ENCODE data around the gene SEMA5A.

The SEMA5A gene

DNA sequence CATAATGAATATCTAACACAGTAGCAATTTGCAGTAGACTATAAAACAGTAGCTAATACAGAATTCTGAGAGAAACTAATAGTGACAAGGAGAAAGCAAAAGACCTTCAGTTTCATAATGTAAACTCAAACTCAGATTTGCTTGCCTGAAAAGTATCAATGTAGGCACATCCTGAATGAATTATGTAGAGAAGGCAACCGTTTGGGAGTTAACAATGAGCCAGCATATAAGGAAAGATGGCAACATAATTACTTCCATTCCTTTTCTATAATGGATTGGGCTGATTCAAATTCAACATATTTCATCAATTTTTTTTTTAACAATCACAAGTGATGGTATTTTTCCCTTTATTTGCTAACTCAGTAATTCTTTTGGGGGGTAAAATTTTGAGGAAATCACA, 261.6 kb downstream of the SEMA5A start:
- no peak for DNase-seq (ENCODE audit: low spot score)
- FAIRE-seq, result no peak

GRCh38 chr5:9283473-9283872, 262.4 kb downstream of the SEMA5A start:
- DNase-seq (ENCODE audit: low spot score) (no peak), FAIRE-seq (no peak)

DNA sequence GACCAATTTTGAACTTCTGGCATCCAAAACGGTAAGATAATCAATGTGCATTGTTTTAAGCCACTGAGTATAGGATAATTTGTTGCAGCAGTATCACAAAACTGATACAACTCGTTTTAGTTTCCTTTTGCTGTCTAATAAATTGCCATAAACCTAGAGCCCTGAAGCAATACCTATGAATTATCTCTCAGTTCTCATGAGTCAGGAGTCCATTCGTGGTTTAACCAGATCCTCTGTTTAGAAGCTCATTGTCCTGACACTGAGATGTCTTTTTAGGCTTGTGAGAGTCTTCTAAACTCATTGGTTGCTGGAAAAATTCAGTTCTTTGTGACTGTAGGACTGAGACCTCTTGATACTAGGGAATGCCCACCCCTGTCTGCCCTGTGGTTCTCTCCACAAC, 262.9 kb downstream of the SEMA5A start:
- DNase-seq (ENCODE audit: low spot score), result no peak
- FAIRE-seq, result no peak

DNA sequence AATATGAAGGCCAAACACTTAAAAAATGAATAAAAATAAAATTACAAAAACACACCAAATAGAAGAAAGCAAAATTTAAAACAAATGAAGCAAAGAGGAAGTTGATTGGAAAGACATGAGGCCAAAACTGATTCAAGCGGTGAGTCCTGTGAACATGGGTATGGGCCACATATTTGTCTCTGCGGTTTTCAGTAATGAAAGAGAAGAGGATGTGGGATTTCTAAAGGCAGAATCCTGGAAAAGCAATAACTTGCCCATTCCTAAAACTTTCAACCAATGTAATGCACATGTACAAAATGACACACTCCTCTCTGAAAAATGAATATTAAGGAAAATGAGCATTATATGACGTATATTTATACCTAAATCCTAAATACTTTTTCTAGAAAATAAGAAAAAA, 263.7 kb downstream of the SEMA5A start:
- FAIRE-seq (no peak), DNase-seq (ENCODE audit: low spot score) (peak; percentile 57)

DNA sequence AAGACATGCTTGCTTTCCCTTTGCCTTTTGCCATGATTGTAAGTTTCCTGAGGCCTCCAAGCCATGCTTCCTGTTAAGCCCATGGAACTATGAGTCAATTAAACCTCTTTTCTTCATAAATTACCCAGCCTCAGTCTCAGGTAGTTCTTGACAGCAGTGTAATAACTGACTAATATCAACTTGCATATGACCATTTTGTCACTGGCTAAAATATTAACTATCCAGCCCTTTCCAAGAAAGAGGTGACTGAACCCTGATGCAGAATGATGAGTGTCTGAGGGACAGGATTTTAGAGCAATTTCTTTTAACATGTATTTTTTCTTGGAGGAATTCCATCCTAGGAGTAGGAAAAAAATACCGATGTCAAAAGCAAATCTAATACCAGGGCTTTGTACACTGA, 266.1 kb downstream of the SEMA5A start:
- no peak for DNase-seq (ENCODE audit: low spot score)
- peak; percentile 5 for FAIRE-seq

GRCh38 chr5:9278921-9279603, 266.8 kb downstream of the SEMA5A start:
- FAIRE-seq (no peak), DNase-seq (ENCODE audit: low spot score) (no peak)

- DNase-seq (ENCODE audit: low spot score) (peak; percentile 58), FAIRE-seq (no peak)
These were observed 276.9 kb downstream of the SEMA5A start for GRCh38 chr5:9269014-9269413.

- FAIRE-seq (no peak), DNase-seq (ENCODE audit: low spot score) (no peak)
These were observed 277.6 kb downstream of the SEMA5A start for GRCh38 chr5:9268226-9268625.

GRCh38 chr5:9265441-9266287, 280.2 kb downstream of the SEMA5A start:
- FAIRE-seq, result peak; percentile 97

DNA sequence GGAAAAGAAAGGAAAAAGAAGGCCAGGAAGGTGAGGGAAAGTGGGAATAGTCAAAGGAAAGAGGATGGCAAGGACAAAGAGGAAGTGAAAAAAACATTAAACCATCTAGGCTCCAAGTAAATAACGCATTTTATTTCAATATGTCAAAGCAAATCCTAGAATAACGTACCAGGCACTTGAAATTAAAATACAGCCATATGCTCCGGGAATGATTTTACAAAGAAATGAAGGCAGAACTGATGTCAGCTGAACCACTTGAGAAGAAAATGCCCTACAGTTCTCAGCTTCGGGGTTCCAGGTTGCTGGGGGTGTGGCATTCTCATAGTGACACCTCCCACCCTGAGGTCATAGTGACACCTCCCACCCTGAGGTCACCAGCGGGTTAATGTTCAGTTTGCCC, 281.6 kb downstream of the SEMA5A start:
- DNase-seq (ENCODE audit: low spot score), result no peak
- no peak for FAIRE-seq

More at GRCh38 chr5:9265441-9266287, 280.2 kb downstream of the SEMA5A start:
- DNase-seq (ENCODE audit: low spot score), result peak; percentile 86

DNA sequence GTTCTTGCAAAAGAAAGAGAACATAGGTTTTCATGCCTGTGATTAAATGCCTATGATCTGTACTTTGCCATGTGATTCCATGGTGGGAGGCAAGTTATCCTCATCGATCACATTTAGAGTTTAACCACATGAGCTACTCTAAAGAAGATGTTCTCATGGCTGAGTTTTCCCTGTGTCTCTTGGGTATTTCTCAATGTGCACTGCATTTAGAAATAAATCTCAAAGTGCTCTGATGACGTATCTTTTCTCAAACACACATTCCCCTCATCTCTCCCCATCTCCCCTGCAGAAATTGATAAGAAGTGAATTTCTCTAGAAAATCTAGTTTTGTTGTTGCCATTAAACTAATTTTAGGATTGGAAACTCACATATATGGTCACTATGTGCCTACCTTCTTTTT, 282.2 kb downstream of the SEMA5A start:
- no peak for FAIRE-seq
- no peak for DNase-seq (ENCODE audit: low spot score)

GRCh38 chr5:9251379-9251980, 294.4 kb downstream of the SEMA5A start:
- DNase-seq (ENCODE audit: low spot score), result no peak
- no peak for FAIRE-seq

DNA sequence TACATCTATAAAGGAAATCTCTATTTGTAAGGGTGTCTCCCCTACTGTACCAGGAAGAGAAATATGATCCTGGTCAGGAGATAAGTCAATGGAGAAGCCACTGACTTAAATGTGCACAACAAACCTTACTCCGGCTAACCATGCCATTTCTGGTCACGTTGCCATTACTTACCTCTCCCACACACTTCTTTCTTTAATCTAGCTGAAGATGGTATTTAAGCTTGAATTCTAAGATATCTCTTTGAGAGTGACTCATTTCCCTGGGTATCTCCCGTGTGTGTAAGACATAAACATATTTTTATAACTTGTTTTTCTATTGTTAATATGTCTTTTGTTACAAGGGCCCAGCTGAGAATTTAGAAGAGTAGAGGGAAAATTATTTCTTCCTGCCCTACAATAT, 296.6 kb downstream of the SEMA5A start:
- DNase-seq (ENCODE audit: low spot score) (no peak), FAIRE-seq (no peak)

DNA sequence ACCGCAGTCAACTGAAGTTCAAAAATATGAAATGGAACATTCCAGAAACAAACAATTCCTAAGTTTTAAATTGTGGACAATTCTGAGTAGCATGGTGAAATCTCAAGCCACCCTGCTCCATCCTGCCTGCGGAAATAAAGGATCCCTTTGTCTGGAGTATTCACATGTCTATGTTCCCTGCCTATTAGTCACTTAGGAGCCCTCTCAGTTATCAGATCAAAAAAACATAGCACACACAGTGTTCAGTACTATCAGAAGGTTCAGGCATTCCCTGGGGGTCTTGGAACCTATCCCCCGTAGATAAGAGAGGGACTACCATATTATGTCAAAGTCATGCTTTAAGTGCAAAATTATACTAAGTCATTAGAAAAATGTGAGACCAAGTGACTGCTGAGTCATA, 300.8 kb downstream of the SEMA5A start:
- FAIRE-seq (no peak), DNase-seq (ENCODE audit: low spot score) (no peak)

DNA sequence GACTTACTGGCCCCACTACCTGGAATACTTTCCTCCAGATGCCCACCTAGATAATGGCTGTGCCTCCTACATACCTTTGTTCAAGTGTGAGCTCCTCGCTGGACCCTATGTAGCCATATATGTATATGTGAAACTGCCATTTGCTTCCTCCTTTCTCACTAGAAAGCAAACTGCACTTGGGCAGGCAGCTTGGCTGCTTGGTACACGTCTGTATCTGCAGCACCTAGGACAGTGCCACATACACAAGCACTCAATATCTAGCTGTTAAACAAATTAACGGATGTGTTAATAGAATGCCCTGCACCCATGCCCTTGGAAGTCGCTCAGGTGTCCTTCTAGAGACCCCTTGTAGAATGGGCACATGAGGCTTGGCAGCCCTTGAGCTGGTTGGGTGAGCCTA, 301.5 kb downstream of the SEMA5A start:
- FAIRE-seq (no peak), DNase-seq (ENCODE audit: low spot score) (no peak)

GRCh38 chr5:9241479-9242305, 304.2 kb downstream of the SEMA5A start:
- DNase-seq (ENCODE audit: low spot score) (no peak), FAIRE-seq (no peak)

DNA sequence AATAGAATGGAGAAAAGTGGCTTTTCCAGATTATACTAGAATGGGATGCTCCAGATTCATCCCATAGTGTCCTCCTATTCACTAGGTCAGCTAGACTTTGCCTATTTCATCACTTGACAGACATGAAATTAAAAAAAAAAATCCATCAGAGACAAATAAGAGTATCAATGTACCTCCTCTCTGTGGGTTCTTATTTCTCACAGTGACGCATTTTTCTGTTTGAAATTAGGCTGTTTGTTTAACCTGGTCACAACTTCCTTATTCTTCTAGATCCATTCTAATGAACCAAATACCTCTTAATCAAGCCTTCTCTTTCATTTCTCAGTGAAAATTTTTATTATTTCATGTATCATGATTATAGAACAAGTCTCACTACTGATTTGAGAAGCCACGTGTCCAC, 305.4 kb downstream of the SEMA5A start:
- FAIRE-seq, result no peak
- DNase-seq (ENCODE audit: low spot score), result no peak

- FAIRE-seq, result no peak
- DNase-seq (ENCODE audit: low spot score), result no peak
These were observed 306.2 kb downstream of the SEMA5A start for GRCh38 chr5:9239626-9240025.

- DNase-seq (ENCODE audit: low spot score), result no peak
- FAIRE-seq, result no peak
These were observed 306.8 kb downstream of the SEMA5A start for GRCh38 chr5:9239071-9239470.

DNA sequence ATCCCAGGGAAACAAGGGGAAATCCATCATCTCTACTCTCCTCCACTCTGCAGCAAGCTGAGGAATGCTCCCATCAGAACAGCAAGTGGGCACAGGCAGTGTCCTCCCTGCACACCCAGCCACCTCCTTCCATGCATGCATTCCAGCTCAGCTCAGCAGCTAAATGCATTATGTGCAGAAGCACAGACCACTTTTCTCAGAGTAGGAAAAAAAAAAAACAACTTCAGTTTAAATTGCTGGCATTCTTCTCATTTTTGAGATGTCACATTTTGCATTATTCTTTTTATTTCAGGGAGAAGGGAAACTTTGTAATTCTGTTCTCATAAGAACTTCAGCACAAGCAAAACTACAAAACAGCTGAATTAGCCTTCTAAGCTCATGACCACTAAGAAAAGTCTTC, 312.2 kb downstream of the SEMA5A start:
- DNase-seq (ENCODE audit: low spot score), result peak; percentile 13
- FAIRE-seq, result peak; percentile 50

GRCh38 chr5:9233035-9233434, 312.8 kb downstream of the SEMA5A start:
- FAIRE-seq (no peak), DNase-seq (ENCODE audit: low spot score) (no peak)

- DNase-seq (ENCODE audit: low spot score) (no peak), FAIRE-seq (no peak)
These were observed 314.0 kb downstream of the SEMA5A start for GRCh38 chr5:9231842-9232241.

Data from urothelium cell line (cell line).